GM04503 (cell line): ENCODE data around the gene ZNF749.

Source experiments
- DNase-seq: peaks from one replicate; pipeline ENCODE4 v3.0.0-alpha.2; 2012; ENCODE audit warnings: low read depth

Gene ZNF749

DNA sequence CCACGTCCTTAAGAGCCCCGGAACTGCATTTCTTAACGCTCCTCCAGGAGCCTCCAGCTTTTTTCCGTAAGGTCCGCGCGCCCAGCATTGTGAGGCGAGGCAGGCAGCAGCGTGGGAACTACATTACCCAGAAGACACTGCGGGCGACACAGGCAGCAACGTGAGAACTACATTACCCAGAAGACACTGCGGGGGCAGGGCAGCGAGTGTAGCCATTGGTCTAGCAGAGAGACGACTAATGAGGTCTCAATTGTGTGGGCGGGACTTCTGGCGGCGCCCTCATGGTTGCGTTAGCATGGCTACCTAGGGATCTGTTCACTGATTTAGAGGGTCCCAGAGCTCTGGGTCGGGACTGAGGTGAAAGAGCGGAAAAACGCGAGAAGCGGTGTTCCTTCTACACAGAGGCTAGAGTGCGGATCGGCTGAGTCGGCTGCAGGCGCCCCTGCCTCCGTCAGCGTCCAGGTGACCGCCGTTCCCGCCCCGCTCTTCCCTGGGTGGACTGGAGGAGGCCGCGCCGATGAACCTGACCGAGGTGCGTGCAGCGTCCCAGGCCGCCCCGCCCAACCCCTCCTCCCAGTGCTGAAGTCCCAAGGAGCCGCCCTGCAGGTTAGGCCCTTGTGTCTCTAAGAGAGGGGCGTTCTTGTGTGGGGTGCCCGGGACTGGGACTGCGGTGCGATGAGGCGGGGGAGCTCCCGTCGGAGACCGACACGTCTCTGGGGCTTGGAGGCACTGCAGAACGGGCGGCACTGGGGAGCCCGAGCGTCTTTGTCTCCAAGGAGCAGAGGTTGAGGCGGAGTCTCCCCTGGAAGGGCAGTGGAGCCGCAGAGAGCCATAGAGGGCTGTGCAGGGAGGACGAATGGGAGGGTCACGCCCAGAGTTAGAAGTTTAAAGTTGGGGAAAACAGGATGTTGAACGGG is at the start of gene ZNF749:
TSS of gene ZNF749 (plus strand) at position 264 of the 917 bp plus-strand sequence. CDS start at position 518, 254 bp downstream.
- DNase-seq = peak; percentile 85

DNA sequence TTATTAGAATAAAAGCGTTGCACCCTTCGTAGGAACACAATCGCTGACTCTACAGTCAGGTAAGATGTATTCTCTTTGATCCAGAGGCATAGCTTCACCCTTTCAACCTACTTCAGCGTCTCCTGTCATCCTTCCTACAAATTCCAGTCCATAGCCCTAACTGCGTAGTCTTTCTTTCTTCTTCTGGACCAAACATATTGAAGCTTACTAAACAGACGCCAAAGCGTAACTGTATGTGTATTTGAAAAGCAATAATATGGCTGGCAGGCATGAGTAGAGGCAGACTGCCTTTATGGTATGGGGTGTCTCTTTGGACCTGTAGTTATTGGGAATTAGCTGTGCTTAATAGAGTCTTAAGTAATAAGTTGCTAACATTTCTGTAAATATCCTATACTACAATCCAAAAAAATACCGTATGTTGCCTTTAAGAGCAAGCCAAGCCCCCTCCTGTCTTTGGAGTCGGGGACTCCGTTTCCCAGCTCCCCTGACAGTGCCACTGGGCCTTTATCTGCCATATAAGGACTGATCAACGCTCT is 45.9 kb upstream of the ZNF749 start:
- DNase-seq = no peak

DNA sequence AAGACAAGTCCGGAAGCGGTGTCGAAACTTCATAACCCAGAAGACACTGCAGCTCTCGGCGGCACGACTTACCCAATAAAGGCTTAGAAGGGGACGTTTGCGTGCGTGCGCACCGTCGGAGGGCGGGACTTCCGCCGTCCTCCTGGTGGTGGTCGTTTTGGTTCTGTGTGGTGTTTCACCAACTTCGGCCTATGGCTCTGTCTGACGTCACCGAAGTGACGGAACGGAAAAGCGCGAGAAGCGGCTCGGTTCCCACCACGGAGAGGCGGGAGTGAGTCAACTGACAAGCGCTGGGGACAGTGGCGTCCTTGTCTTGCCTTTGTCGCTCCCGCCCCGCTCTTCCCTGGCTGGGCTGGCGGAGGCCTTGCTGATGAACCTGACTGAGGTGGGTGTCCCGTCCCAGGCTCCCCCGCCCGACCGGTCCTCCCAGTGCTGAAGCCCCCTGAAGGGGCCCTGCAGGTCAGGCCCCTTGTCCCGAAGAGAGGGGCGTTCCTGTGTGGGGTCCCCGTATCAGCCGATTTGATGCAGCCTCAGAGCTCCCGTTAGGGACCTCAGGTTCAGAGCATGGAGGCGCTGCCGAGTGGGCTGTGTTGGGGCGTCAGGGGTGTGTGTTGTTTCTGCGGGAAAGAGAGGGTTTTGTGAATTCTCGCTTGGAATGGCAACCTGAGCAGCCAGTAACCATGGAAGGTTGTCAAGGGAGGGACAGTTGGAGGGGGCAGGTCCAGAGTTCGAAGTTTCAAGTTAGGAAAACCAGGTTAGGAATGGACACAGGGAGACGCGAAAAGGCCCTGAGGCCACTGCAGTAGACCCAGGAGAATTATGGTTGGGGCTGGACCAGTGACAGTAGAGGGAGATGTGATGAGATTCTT is 45.2 kb upstream of the ZNF749 start, which contains the start of gene ZNF548:
TSS of gene ZNF548 (plus strand) at position 125 of the 869 bp plus-strand sequence. CDS start at position 371, 246 bp downstream.
- peak; percentile 92 for DNase-seq

DNA sequence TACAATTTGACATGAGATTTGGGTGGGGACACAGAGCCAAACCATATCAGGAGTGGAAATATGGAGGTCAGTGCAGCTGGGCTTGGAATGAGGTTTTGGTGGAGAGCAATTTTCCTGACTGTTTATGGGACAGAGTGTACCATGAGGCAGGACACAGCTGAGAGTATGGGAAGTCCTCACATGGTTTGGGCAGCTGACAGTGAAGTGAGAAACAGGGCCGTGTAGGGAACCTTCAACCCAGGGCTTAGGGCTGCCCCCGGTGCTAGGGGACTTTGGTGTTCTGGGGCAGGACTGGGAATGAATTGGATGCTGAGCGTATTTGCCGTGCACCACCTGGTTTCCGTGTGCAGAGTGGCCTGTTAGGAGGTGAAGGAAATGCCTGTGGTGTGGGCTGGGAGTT is 39.4 kb upstream of the ZNF749 start:
- DNase-seq = no peak

DNA sequence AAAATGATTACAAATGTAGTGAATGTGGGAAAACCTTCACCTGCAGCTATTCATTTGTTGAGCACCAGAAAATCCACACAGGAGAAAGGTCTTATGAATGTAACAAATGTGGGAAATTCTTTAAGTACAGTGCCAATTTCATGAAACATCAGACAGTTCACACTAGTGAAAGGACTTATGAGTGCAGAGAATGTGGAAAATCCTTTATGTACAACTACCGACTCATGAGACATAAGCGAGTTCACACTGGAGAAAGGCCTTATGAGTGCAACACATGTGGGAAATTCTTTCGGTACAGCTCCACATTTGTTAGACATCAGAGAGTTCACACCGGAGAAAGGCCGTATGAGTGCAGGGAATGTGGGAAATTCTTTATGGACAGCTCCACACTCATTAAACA is 36.3 kb upstream of the ZNF749 start:
- no peak for DNase-seq

DNA sequence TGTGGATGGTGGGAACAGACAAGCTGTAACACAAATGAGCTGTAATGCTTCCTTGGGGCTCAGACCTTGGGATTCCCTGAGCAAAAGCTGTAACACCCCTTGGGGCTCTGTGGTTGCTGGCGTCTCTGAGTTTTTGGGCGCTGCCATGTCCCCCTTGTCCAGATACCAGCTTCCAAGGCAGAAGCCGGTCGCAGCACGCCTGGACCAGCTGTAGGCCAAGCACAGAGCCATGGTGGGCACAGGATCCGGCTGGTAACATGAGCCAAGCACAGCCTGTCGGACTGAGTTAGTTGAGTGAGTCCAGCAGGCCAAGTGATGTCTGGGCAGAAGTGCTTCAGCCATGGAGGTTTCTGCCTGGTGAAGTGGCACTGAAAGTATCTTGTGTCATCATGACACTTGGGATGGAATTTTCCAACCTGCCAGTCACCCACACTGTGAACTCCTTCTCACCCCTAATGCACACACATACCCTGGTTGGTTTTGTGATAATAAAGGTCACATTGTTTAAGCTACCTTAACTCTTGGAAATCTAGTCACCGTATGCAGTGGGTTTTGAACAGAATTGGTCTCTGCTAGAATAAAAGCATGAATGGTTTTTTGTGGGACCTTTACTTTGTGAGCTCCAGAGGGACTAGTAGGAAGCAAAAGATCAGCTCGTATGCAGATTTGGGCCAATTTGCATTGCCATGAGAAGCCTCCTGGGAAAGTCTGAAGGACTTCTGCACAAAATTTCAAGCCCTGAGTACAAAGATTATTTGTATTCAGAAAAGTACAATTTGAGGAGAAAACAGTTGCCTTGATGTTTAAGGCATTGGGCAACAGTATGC is 31.2 kb upstream of the ZNF749 start:
- no peak for DNase-seq

DNA sequence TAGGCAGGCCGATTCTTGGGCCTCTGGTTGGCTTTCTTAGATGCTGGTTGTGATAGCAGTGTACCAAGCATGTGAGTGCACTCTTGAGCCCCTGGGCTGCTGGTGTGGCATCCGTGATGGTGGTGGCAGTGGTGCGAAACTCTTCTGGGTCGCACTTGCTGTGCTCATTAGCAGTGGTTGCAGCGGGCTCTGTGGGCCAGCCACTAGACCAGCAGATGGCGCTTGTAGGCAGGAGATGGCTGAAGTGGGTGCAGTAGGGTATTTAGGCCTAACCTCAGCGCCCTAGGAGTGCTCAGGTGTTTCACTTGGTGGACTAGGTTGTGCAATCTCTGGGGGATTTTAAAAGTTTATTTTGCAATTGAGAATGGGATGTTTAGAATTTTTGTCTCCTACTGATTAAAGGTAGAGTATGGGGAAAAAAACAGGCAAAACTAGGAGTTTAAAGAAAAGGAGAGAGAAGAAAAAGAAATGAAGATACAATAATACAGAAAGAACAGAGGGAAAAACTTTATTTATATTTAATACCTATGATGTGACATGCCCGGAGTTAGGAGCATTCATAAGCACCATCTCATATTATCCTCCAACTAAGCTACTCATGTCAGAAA is 28.5 kb upstream of the ZNF749 start:
- no peak for DNase-seq

DNA sequence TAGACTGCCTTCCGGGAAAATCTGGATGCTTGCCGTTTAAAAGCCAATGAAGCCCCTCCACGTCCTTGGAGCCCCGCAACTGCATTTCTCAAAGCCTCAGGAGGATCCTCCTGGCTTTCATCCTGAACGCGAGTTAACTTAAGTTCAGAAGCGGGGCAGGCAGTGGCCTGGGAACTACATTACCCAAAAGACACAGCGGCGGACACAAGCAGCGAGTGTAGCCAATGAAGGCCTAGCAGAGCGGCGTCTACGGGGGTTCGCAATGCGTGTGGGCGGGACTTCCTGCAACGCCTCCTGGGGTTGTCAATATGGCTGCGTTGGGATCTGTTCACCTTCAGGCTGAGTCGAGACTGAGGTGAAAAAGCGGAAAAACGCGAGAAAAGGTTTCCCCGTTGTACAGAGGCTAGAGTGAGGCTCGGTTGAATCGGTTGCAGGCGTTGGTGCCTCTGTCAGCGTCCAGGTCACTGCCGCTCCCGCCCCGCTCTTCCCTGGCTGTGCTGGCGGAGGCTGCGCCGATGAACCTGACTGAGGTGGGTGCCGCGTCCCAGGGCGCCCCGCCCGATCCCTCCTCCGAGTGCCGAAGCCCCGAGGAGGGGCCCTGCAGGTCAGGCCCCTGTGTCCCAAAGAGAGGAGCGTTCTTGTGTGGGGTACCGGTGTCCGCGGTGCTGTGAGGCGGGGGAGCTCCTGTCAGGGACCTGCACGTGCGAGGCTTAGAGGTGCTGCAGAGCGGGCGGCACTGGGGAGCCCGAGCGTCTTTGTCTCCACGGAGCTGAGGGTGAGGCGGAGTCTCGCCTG is 24.1 kb upstream of the ZNF749 start, which contains the start of gene ZNF17:
TSS of gene ZNF17 (plus strand) at position 285 of the 795 bp plus-strand sequence. CDS start 2,455 bp downstream, outside the sequence.
- DNase-seq = peak; percentile 61

DNA sequence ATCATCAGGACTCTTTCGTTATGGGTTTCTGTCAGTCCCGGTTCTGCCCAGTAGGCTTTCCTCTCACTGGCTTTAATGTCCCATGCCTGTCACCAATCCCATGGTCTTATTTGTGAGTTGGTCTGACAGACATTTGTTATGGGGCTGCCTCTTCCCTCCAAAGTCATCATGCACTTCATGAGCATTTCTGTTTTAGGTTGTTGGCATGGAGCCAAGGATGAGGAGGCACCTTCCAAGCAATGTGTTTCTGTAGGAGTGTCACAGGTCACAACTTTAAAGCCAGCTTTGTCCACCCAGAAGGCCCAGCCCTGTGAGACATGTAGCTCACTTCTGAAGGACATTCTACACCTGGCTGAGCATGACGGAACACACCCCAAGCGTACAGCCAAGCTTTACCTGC is 15.7 kb upstream of the ZNF749 start:
- no peak for DNase-seq

DNA sequence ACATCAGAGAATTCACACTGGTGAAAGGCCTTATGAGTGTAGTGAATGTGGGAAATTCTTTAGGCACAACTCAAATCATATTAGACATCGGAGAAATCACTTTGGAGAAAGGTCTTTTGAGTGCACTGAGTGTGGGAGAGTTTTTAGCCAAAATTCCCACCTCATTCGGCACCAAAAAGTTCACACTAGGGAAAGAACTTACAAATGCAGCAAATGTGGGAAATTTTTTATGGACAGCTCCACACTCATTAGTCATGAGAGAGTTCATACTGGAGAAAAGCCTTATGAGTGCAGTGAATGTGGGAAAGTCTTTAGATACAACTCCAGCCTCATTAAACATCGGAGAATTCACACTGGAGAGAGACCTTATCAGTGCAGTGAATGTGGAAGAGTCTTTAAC is 14.1 kb upstream of the ZNF749 start:
- DNase-seq = no peak

DNA sequence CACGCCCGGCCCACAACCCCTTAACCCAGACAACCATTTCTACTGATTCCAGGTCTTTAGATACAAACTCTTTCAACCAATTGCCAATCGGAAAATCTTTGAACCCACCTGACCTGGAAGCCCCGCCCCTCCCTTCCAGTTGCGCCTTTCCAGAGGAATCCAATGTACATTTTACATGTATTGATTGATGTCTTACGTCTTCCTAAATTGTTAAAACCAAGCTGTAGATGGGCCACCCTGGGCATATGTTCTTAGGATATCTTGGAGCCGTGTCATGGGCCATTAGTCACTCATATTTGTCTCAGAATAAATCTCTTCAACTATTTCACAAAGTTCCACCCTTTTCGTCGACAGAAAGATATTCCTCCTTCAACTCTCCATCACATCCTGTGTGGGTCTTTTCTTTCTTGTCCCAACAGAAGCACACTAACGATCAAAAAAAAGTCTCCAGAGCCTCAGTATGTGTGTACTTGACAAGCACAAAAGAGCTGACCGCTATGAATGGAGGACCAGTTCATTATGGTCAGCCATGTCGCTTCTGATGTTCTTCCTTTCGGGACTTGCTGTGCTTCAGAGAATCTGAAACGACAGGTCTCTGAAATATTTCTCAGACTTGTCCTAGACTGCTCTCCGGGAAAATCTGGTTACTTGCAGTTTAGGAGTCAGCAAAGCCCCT is 601 bp upstream of the ZNF749 start:
- DNase-seq = no peak

DNA sequence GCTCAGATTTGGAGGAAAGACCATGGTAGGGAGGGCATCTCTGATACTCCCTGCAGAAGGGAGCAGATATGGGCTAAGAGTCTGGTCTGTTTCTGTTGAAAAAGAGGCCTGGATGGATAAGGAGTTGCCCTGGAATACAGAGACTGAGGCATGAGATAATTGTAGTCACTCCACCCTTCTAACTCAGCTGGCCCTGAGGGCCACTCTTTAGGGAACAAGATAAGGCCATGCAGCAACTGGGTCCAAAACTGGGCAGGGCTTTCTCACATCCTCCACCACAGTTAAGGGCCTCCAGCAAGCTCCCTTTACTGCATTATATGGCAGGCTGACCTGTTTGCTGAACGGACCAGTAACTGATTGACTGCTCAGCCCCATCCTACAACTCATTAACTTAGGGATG is 1.3 kb downstream of the ZNF749 start:
- no peak for DNase-seq

DNA sequence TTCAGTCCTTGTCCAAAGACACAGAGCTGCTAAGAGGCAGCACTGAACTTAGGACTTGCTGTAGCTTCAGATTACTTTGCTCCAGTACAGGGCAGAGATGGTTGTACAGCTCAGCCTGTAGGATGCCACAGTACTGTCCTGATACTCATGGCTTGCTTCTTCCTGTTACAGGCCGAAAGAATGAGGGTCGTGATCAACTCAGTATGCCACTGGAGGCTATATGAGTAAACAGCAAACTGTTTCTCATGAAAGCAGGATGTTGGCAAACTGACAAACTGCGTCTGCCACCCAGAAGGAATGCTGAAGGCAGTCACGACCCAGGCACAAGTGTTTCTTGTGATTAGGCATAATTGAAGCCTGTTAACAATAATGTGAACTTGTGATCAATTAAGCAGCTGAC is 2.8 kb downstream of the ZNF749 start:
- no peak for DNase-seq

DNA sequence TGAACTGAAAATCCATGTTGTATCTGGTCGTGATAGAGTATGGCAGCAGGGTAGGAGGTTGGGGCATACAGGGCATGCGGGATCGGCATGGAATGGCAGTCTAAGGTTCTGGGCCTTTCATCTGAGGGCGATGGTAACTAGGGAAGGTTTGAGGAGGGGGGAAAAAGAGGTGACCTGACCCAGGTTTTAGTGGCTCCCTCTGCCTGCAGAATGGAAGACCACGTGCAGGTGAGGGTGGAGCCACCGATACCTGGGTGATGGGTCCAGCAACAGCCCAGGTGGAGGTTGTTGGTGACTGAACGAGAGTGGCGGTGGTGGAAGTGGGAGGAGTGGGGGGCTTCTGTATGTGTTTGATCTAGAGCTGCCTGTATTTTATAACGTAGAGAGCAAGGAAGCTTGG is 3.8 kb downstream of the ZNF749 start:
- no peak for DNase-seq

DNA sequence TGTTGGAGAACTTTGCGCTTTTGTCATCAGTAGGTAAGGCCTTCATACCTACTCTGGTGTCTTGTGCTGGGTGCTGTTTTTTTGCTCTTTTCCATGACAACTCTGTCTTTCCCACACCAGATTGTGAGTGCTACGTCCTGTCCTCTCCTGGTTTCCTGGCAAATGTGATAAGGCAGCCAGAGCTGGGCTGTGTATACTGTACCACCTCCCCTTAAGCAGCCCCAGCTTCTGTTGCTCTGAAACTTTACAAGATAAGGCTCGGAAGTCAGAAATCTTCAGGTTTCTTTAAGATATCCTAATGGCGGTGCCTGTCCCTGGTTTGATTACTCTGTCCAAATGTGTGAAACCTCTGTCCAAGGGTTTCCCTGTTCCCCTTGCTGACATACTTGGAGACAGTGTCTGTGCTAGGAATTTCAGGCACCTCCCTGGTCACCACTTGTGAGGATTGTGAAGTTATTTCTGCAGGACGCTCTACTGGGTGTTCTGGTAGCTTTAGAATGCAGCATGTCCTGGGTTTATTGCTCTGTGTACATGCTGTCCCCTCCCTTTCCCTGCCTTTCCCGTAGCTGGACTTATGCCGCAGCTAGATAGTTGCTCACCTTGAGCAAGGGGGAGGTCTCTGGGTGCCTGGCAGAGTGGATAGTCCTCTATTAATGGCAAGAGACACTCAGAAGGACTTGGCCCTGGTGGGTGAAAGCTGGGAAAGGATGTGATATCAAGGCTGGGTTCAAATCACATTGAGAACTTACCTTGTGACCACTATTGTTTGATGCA is 7.0 kb downstream of the ZNF749 start:
- DNase-seq = no peak

DNA sequence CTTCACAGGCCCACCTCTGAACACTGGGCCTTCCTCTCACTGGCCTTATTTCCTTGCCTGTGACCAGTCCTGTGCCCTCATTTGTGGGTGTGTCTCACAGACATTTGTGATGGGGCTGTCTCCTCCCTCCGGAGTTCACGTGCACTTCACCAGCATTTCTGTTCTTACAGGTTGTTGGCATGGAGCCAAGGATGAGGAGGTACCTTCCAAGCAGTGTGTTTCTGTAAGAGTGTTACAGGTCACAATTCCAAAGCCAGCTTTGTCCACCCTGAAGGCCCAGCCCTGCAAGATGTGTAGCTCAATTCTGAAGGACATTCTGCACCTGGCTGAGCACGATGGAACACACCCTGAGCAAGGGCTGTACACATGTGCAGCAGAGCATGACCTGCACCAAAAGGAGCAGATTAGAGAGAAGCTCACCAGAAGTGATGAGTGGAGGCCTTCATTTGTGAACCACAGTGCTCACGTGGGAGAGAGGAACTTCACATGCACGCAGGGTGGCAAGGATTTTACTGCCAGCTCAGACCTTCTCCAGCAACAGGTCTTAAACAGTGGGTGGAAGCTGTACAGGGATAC is 8.1 kb downstream of the ZNF749 start:
- no peak for DNase-seq

DNA sequence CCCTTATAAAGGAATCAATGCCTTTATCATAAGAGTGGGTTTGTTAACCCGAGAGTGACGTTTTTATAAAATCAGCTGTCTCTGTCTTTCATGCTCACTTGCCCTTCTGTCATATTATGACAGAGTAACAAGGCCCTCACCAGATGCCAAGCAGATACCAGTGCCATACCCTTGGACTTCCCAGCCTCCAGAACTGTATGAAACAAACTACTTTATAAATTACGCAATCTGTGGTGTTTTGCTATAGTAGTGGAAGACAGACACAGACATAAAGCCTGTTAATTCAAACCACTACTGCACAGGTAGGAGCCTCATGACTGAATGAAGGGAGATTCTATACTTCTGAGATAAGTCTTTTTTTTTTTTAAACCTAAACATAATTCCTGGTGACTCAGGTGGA is 17.2 kb downstream of the ZNF749 start:
- no peak for DNase-seq

DNA sequence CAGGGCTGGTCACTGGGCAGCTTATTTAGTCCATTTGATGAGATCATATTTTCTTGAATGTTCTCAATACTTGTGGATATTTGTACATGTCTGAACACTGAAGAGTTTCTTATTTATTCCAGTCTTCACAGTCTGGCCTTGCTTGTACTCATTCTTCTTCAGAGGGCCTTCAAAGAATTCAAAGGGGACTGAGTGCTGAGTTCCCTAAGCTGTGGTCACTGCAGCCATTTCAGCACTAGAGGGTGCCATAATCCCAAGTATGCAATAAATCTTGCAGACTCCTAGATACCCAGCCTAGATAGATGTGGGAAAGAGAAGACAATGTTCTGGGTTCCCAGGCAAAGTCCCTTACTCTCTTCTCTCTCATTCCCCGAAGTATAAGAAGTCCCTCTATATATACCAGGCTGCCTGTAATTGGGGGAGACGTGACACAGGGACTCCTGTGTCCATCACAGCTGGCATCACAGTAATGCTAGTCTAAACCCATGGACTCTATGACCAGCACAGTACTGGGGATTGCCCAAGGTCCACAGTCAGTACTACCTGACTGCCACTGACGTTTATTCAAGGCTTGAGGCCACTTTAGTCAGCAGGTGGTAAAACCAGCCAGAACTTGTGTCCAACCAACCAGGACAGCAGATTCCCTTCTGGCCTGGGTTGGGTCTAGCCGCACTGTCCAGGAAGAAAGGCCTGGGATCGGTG is 30.7 kb downstream of the ZNF749 start:
- no peak for DNase-seq
